Esophagus muscularis mucosa (tissue), 4 donors: ENCODE data around the gene ITPKB.

ENCODE experiments used
- CTCF ChIP-seq, 3 experiments: fragments of 200-600 bp in 2 of 3; fragments of 450-650 bp in 1 of 3; sonication (generic) in 2 of 3; IDR thresholded peaks; one replicate each; pipeline ENCODE4 v1.5.1; 2017 to 2019; ENCODE audit warnings: antibody characterized with exemption in 3 of 3, mild to moderate bottlenecking in 2 of 3, moderate library complexity in 1 of 3
- EP300 ChIP-seq: sonication (generic); formaldehyde crosslinking; IDR thresholded peaks from one replicate; pipeline ENCODE4 v1.6.1; 2017; ENCODE audit warnings: antibody characterized with exemption
- POLR2A ChIP-seq: fragments of 450-650 bp; IDR thresholded peaks from one replicate; pipeline ENCODE4 v1.6.1; 2017; ENCODE audit warnings: antibody characterized with exemption, moderate library complexity, mild to moderate bottlenecking, low read depth
- POLR2AphosphoS5 ChIP-seq, 2 donors: sonication (generic); formaldehyde crosslinking; IDR thresholded peaks; one replicate each; pipeline ENCODE4 v1.6.1; 2017; ENCODE audit warnings: antibody characterized with exemption in 2 of 2

DNA sequence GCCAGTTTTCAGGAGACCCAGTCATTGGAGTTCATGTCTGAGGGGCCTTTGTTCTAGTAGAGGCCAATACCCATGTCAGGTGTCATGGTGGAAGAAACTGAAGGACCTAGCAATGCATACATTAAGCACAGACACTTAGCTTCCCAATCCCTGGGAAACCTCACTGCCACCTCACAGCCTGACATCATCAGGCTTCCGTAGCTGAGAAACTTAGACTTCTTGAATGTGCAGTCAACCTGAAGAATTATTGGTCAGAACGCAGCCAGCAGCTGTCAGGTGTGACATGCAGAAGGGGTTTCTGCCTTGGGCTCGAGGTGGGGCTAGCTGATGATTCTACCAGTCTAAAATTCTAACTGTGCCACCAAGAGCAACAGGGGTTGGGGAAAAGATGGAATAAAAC, 1.9 kb upstream of the ITPKB start:
- no peak for TF ChIP-seq EP300
- no peak for TF ChIP-seq CTCF (IDR thresholded peaks at IDR 0.05)
- no peak for TF ChIP-seq POLR2AphosphoS5 (IDR thresholded peaks at IDR 0.05)
- no peak for TF ChIP-seq POLR2A
